ENCODE results near the gene FYN.
"Not testable (repeated sequence)": the region's sequence is repeated elsewhere in the genome, so short reads cannot be mapped to it uniquely, and the experiment has no call there.

The FYN gene

GRCh38 chr6:111873178-111874024, at the start of gene FYN:
FYN (minus strand) TSS chr6:111873452; CDS start chr6:111720051, 153,401 bp downstream.
- DNase-seq (ENCODE audit: low read depth), result peak; percentile 99

DNA sequence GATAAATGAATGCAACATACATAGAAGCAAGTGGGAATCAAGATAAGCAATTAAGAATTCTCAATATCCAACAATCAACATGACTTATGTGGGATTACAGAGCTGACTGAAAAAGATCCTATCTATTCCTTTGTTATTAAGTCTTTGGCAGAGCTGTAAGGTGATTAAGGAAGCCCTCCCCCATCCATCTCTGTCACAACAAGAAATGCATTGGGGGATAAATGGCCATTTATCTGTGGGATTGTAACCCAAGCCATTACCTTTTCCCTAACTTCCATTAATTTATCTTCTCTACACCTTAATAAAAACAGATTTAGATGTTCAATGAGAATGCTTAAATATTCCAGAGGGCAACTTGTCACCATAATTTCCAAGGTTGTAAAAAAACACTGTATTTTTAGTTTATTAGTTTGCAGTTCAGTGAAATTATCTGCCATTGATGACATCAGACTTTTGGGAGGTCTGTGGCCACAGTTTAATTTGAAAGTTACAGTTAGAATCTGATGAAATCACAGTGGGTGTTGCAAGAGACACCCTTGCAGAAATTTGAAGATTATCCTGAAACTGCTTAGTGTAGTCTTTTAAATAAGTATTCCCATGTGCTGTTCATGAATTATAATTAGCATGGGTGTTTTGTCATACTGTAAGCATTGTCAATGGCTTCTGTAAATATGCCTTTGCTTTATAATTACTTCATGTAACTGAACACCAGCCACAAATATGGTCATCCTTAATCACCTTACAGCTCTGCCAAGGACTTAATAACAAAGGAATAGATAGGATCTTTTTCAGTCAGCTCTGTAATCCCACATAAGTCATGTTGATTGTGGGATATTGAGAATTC, 49.4 kb upstream of the FYN start:
- DNase-seq (ENCODE audit: low read depth), result no peak

DNA sequence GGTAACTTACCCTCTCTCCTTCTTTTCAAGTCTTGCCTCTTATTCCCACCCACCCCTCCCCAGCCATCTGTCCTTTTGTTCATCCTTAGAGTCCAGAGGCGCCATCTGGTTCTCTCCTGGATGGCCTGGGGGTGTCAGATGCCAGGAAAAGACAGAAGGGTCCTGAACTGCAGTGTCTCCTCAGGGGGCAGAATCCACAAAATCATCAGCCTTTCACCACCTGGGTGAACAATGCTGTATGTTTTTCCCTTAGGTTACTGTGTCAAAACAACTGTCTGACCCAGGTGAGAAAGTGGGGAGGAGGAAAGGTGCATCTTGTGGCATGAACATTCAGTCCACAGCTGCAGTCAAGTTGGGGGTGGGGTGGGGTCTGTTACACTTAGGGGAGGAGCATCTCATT, 47.9 kb upstream of the FYN start:
- DNase-seq (ENCODE audit: low read depth), result no peak

DNA sequence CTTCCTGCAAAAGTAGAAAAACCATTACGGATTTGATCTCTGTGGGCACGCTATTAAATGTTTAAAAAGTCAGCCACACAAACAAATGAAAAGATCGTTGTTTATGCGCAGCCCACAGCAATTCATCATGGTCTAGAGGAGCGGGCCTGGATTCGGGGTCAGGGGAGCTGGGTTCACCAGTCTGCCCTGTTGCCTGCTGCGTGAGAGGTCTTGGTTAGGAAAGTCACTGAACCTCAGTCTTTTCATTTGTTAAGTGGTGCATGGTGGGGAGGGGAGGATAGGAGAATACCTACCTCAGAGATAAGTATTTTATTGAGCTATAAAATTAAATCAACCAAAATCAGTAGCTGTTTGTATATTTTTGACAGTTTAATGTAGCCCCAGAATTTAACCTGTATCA, 47.3 kb upstream of the FYN start:
- no peak for DNase-seq (ENCODE audit: low read depth)

DNA sequence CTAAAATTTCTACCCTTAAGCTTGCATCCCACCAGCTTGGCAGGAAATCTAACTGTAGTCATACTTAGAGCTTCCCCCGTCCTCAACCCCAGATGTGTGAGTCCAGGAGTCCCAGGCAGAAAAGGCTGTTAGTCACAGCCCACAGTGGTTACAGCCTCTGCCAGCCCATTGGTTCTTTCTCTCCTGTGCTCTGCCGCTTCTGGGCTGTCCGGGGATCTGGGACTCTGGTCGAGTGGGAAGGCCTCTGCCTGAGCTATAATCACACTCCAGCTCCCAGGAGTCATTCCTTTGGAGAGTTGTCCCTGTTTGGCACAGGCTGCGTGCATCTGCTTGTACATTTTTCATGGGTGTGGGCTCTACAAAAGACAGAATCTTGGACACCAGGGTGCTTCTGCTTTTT, 45.6 kb upstream of the FYN start:
- no peak for DNase-seq (ENCODE audit: low read depth)

- no peak for DNase-seq (ENCODE audit: low read depth)
These were observed 43.5 kb upstream of the FYN start for GRCh38 chr6:111916747-111917146.

- DNase-seq (ENCODE audit: low read depth), result no peak
These were observed 41.4 kb upstream of the FYN start for GRCh38 chr6:111914617-111915016.

GRCh38 chr6:111912904-111913303, 39.7 kb upstream of the FYN start:
- DNase-seq (ENCODE audit: low read depth), result no peak

GRCh38 chr6:111911428-111911827, 38.2 kb upstream of the FYN start:
- DNase-seq (ENCODE audit: low read depth), result no peak

DNA sequence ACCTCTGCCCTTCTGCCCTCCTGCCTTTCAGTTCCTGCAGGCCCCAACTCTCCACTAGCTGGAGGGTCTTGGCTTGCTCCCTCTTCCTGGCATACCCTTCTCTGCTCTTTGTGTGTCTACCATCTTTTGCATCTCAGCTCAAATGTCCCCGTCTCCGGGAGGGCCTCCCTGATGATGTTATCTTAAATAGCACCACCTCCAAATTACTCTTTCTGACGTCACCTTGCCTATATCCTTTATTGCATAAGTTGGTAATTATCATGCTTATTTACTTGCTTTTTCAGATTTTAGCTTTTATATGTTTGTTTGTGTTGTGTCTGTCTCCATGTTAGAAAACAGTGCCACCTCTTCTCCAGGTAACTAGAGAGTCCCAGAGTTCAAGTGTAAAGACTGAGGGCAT, 36.0 kb upstream of the FYN start:
- DNase-seq (ENCODE audit: low read depth), result no peak

GRCh38 chr6:111908365-111908764, 35.1 kb upstream of the FYN start:
- DNase-seq (ENCODE audit: low read depth), result not testable (repeated sequence)

GRCh38 chr6:111900735-111901134, 27.5 kb upstream of the FYN start:
- no peak for DNase-seq (ENCODE audit: low read depth)

DNA sequence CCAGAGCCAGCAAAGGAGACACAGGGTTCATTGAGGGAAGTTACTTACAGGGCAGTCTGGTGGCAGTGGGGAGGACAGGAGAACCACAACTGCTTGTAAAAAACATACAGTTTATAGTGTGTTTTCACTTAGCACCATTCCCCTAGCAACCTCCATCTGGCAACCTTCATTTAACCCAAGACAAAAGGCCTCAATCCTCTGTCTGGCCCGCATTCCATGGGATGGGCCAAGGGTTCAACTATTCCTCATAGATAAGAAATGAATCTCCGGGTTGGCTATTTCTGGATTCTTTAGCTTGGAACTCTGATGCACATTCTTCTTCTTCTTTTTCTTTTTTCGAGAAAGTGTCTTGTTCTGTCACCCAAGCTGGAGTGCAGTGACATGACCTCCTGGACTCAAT, 26.3 kb upstream of the FYN start:
- no peak for DNase-seq (ENCODE audit: low read depth)

- DNase-seq (ENCODE audit: low read depth), result no peak
These were observed 25.2 kb upstream of the FYN start for GRCh38 chr6:111898452-111898851.

- DNase-seq (ENCODE audit: low read depth), result no peak
These were observed 21.7 kb upstream of the FYN start for GRCh38 chr6:111894951-111895350.

DNA sequence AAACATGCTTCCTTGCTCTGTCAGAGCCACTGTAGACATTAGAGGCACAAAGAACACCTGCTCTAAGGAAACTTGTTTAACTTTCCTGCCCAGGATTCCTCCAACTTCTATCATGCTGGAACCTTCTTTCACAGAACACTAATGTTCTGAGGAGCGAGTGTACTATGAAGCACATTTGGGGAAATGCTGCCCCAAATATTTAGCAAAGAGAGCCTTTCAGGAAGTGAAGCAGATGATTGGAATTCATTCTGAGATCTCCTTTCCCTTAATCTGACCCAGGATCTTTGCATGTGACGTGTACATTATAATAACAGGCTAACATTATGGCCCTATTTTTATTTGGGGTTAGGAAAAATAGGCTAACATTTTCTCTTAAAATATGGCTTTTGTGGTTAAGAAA, 21.0 kb upstream of the FYN start:
- no peak for DNase-seq (ENCODE audit: low read depth)

GRCh38 chr6:111892431-111892830, 19.2 kb upstream of the FYN start:
- no peak for DNase-seq (ENCODE audit: low read depth)

DNA sequence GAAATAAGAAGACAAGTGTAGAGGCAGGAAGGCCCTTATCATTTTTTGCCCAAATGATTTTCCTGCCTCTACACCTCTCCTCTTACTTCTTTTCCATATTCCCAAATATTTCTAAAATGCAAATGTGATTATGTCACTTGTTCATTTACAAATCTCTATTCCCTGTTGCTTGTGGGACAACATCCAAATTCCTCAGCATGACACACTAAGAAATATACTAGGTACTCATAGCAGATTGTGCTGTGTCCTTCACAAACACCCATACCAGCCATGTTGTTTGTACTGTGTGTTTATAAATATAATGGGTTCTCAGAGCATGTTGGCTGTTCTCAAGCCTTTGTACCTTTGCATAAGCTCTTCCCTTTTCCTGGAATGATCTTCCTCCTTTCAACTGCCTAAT, 17.7 kb upstream of the FYN start:
- DNase-seq (ENCODE audit: low read depth), result no peak

DNA sequence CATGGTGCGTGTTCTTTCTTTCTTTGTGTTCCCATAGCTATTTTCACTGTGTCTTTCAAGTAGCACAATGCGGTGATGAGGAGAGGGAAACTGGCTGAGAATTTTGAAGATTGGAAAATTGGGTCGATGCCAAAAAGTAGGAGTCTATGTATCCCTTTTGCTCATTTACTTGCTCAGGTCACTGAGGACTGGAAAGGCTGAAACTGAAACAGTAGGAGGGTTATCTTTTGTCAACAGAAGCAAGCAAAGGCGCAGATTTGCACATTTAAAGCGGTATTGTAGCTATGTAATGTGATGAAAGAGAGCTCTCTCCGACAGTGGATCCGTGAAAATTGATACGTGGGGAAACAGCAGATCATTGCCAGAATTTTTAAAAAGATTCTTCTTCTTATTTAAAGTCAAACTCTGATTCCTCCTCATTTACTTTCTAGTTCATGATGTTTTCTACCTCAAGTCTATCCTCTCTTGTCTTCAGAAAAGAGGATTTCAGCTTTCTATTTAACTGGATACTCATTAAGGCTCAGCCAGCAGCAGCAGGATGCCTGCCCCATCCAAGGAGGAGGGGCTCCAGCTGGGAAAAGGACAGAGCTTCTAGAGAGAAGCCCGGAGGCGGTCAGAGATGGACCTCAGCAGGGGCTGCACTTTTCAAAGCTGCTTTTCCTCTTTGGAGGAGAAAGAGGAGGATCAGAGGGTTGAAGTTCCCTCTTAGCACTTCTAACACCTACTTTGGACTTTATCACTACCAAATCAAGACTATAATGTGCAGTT, 15.9 kb upstream of the FYN start:
- no peak for DNase-seq (ENCODE audit: low read depth)

DNA sequence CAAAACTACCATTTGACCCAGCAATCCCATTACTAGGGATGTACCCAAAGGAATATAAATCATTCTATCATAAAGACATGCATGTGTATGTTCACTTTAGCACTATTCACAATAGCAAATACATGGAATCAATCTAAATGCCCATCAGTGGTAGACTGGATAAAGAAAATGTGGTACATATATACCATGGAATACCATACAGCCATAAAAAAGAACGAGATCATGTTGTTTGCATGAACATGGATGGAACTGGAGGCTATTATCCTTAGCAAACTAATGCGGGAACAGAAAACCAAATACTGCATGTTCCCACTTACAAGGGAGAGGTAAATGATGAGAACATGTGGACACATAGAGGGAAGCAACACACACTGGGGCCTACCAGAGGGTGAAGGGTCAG, 13.5 kb upstream of the FYN start:
- not testable (repeated sequence) for DNase-seq (ENCODE audit: low read depth)

GRCh38 chr6:111885373-111886027, 12.2 kb upstream of the FYN start:
- no peak for DNase-seq (ENCODE audit: low read depth)

GRCh38 chr6:111884068-111884467, 10.8 kb upstream of the FYN start:
- no peak for DNase-seq (ENCODE audit: low read depth)
